ENCODE data around the gene CRYGB.
A peak's percentile ranks its signal among the peaks of the same experiment; 100 is the strongest.
"Not testable (repeated sequence)": the region's sequence is repeated elsewhere in the genome, so short reads cannot be mapped to it uniquely, and the experiment has no call there.

The CRYGB gene

GRCh38 chr2:208148803-208149202 lies 2.8 kb upstream of the CRYGB start:
- DNase-seq: no peak

DNA sequence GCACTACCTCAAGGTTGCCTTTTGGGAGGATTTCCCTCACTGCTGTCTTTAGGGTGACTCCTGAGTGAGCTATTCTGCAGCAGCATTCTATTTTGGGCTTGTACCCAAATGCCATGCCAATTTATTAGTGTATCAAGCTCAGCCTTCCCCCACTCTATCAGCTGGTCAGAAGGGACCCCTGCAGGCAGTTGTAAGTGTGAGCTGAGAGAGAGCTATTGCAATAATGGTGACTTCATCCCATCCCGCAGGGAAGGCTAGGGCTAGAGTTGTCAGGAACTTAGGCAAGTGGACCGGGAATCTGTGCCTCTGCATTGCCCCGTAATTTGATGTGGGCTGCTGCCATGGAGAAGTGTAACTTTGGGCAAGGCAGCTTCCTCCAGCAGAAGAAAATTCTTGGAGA lies 1.8 kb upstream of the CRYGB start:
- DNase-seq: no peak

- no peak for DNase-seq
Measured at GRCh38 chr2:208147008-208147407, 1.1 kb upstream of the CRYGB start.

DNA sequence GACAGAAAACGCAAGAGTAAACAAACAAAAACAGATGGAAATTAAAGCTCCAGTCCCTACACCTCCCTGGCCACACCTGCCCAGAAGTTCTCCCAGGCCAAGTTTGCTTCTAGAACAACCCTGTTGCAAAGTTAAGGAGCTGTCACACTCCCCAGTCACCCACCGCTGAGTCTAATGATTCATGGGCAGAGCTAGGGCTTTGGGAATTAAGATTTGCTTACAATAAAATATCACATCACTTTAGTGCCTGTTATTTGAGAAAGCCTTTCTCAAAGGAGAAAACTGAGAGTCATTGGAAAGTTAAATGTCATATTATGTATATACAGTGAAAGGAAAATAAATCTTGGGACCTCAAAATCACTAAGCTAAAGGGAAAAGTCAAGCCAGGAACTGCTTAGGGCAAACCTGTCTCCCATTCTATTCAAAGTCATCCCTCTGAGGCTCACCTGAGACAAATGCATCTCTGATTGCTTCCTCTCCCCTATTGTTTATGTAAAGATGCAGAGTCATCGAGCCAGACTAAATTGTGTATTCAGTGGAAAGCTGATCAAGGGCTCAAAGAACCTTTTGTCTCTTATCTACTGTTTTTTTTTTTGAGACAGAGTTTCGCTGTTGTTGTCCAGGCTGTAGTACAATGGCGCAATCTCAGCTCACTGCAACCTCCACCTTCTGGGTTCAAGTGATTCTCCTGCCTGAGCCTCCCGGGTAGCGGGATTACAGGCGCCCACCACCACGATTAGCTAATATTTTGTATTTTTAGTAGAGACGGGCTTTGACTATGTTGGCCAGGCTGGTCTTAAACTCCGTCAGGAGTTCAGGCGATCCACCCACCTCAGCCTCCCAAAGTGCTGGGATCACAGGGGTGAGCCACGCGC lies 2.8 kb downstream of the CRYGB start:
- DNase-seq: no peak

- DNase-seq: no peak
Measured at GRCh38 chr2:208142240-208142924, 3.6 kb downstream of the CRYGB start.

- DNase-seq: no peak
Measured at GRCh38 chr2:208139447-208139846, 6.5 kb downstream of the CRYGB start.

GRCh38 chr2:208138334-208138733 lies 7.6 kb downstream of the CRYGB start:
- not testable (repeated sequence) for DNase-seq

DNA sequence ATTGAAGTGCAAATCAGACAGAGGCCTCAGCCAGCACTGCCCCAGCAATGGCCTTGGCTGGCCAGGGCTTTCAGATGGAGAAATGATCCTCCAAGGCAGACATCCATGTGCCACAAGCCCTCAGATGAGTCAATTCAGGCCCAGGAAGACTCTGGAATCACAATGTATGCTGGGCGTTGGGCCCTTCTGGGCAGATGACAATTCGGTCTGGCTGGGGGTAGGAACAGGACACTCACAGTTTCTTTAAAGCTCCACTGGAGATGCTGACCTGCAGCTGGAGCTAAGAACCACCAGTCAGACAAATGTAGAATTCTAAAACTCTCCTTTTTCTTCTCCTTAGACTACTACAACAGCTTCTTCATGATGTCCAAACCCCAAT lies 9.3 kb downstream of the CRYGB start:
- no peak for DNase-seq

GRCh38 chr2:208135794-208136715 lies 9.9 kb downstream of the CRYGB start:
- no peak for DNase-seq

DNA sequence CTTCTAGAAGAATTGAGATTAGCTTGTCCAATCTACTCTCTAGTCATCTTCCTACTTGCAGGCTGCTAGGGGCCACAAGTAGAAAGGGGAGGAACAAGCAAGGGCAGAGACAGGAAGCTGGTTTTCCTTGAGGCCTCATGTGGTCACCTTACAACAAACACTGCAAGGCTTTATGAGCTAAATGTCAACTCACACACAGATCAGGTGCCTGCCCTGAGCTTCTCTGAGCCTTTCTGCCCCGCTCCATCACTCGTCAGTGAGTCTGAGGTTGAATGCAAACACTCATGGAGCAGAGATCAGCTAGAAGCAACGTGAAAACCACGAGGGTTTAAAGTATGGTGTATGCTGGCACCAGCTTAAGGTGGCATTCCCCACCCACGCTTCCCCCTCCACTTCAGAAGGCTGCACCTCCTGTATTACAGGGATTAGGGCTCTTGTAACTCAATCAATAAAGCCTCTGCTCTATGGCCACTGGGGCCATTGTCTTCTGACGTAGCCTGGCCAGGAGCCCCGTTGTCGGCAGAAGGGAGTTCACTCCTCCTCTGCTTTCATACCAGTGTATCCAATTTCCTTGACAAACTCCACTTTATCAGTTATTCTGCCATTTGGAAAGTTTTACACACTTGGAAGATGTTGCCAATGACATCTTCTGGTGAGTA lies 10.9 kb downstream of the CRYGB start:
- DNase-seq: no peak

DNA sequence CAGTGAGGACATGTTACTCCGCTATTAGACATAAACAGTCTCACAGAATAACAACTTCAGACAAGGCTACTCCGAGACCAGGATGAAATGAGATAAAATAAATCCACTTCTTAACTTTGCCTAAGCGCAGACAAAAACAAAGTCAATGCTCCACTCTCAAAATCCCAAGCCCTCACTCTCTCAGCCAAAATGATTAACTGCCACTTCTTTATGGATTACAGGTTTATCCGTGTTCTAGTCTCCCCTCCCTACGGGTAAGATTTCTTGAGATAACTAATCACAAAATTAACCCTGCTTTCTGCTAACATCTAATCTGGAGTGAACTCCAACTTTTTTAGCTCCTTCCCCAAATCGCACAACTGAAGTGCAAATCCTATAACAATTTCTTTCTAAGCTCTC lies 15.2 kb downstream of the CRYGB start:
- DNase-seq: no peak

- no peak for DNase-seq
Measured at GRCh38 chr2:208129744-208130711, 15.9 kb downstream of the CRYGB start, which contains the start of gene CRYGC. Gene CRYGC (minus strand): TSS chr2:208129828. CDS start chr2:208129792, 36 bp downstream.

DNA sequence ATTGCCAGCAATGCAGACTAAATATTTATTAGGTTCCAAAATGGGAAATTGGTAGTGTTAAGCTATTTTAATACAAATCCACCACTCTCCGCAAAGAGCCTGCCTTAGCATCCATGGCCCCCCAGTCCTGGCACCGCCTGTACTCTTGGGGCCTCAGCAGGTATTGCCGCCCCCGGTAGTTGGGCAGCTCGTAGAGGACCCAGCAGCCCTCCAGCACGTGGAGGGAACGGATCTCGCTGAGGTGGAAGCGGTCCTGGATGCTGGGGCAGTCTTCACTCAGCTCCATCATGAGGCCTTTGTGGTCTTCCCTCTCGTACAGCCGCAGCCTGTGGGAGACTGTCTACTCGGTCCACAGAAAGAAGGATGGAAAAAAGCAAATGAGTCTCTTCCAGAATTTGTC lies 17.8 kb downstream of the CRYGB start:
- DNase-seq: no peak

GRCh38 chr2:208127090-208127489 lies 18.9 kb downstream of the CRYGB start:
- DNase-seq: no peak

DNA sequence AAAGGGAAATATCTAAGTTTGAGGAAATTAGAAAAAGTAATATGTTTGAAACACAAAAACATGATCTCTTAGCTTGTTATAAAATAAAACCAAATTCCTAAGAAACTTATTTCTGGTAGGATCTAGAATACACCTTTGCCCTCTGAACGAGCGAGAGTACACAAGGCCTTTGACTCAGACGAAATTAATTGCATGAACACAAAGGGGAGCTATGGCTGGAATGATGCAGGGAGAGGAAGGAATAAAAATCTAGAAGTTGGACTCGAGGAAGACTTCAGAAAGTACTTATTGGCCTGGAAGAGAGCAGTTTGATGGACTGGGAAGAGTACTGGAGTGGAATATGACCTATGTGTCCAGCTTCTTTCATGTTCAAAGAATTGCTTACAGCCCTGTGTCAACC lies 20.7 kb downstream of the CRYGB start:
- no peak for DNase-seq

- DNase-seq: peak; percentile 48
Measured at GRCh38 chr2:208124013-208124715, 21.8 kb downstream of the CRYGB start, which contains the start of gene CRYGD. Gene CRYGD (minus strand): TSS chr2:208124524. CDS start chr2:208124473, 51 bp downstream.

DNA sequence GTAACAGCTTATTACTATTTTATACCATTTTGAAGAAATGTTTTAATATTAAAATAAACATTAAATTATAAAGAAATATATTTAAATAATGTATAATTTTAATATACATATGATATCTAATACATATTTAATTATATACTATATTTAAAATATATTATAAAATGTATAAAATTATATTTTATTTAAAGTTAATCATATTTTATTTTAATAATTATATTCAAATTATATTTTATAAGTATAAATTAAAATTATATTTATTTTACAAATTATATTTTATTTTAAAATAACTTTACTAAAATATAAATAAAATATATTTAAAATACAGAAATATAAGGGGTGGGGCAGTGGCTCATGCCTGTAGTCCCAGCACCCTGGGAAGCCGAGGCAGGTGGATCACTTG lies 23.7 kb downstream of the CRYGB start:
- no peak for DNase-seq

GRCh38 chr2:208118918-208119317 lies 27.0 kb downstream of the CRYGB start:
- no peak for DNase-seq

GRCh38 chr2:208117390-208117789 lies 28.6 kb downstream of the CRYGB start:
- DNase-seq: not testable (repeated sequence)

DNA sequence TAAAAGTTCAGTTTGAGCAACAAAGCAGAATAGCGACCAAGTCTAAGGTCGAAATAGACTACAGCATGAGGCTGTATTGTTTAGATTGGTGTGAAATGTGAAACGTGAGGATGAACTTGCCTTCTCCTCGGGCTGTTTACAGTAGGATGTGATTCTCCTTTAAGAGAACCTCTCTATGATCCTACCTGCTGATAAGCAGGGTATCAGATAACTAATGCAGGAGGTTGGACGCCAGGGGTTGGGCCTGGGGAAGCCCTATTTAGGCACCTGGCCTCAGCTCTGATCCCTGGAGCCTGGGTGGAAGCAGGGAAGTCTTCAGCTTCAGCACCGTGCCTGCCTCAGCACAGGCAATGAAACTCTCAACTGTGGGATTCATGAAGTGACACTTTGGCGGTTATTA lies 33.0 kb downstream of the CRYGB start:
- DNase-seq: no peak

All from right forelimb (tissue), 1 donor.